Measurements from ENCODE around the gene BTBD2.

Gene BTBD2

DNA sequence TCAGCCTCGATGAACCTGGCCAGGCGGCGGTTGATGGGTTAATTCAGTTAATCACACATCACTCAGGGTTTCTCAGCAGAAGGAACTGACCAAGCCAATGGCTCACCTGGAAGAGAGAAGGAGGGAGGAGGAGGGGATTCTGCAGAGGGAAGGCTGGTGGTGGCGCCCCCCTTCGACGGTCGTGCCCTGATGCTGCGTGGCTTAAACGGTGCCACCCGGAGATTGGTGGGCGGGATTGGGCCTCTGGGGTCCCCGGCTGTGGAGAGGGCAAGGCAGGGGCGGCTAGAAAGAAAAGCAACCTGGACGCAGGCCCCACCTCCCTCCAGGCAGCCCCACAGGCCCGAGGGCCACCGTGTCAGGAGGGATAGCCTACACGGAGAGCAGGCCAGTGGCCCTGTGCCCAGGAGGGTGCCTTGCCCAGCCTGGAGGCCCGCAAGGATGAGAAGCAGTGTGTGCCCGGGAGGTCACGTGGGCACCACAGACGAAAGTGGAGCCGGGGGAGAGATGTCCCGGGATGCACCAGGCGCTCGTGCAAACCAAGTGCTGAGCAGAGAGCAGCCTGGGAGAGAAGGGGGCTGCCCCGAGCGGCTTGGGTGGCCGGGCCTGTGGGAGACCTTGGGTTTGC lies 58.5 kb downstream of the BTBD2 start:
- no peak for DNase-seq

DNA sequence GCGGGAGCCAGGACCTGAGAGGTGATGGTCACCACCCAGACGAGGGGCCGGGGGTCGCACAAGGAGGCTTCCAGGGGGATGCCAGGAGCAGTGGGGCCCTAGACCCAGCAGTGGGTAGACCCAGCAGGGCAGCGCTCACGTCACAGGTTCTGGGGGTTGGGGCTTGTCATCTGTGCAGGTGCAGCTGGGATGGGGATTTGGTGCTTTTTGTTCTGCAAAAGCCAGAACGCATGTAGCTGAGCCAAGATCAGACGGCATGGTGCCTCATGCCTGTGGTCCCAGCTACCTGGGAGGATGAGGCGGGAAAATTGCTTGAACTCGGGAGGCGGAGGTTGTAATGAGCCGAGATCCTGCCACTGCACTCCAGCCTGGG lies 59.4 kb downstream of the BTBD2 start:
- DNase-seq, result no peak

DNA sequence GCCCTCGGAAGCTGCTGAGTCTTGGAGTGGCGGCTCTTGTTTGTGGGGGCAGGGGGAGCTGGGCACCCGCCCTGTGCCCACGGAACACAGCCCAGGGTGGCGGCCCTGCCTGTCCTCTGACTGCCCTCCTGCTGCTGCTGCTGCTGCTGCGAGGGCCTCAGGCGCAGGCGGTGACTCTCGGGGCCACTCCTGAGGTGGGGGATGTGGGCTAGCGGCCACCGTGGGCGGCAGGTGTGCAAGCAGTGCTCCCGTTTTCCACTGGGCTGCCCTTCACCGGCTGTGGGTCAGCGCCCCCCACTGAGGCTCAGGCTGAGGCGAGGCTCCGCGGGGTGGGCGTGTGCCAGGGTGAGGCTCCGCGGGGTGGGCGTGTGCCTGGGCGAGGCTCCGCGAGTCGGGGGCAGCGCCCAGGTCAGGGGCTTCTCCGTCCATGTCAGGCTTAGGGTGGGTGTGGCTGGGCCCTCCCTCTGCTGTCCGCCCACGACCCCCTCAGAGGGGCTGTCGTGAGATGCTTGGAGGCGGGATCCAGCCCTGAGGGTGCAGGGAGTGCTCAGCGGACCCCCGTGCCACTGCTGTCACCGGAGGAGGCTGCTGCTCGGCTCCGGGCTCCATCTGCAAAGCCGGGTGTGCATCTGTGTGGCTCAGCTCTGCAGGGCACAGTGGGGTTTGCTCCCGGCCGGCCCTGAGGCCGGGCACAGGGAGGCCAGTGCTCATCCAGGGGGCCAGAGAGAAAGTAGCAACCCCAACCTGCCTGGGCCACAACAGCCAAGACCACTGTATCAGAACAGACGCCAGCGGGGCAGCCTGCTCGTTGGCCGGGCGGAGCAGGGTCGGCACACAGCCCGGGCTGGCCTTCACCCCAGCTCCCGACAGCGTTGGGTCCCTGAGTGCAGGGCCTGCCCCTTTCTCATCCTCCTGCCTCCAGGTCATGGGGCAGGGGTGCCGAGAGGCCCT lies 60.1 kb downstream of the BTBD2 start:
- DNase-seq, result no peak

GRCh38 chr19:1954532-1954933 lies 61.0 kb downstream of the BTBD2 start:
- DNase-seq, result no peak

DNA sequence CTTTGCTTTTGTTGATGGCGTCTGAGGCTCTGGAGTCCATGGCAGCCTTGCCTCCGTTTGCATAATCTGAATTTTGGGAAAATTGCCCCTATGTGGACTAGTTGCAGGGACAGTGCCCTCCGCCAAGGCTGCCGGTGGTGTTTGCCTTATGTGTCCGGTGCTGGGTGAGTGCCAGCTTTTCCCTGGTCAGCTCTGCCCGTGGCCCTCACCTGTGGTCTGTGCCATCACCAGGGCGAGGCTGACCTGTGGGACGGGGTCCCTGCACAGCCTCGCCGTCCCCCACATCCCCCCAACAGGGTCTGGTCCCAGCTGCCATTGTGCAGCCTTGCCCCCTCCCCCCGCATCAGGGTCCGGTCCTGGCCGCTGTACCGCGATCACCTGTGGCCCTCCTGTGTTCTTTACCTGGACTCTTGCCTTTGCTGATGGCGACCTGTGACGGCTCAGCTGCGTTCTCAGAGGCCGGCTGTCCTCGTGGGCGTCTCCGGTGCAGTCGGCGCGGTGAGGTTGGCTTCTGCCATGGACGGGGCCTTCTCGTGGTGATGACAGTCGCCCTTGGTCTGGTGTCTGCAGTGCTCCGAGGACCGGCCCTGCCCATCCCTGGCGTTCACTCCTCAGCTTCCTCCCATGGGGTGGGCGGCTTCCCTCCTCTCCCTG lies 61.9 kb downstream of the BTBD2 start:
- no peak for DNase-seq

DNA sequence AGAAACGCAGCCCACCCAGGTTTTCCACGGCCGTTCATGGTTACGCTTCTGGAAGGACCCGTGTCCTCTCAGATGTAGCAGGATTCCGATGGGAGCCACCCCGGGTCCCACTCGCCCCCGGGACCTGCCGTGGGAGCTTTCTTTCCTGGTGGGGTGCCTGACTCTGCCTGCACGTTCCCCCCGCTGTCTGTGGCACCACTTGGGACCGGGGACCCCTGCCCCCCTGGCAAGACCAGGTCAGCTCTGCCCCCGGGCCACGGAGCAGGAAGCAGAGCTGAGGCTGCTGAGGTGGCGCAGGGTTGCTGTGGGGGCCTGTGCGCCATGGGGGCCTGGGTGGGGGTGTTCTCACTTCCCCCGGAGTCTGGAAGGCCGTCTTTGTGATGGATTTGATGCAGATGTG lies 62.5 kb downstream of the BTBD2 start:
- no peak for DNase-seq

GRCh38 chr19:1952635-1953034 lies 62.9 kb downstream of the BTBD2 start:
- no peak for DNase-seq

DNA sequence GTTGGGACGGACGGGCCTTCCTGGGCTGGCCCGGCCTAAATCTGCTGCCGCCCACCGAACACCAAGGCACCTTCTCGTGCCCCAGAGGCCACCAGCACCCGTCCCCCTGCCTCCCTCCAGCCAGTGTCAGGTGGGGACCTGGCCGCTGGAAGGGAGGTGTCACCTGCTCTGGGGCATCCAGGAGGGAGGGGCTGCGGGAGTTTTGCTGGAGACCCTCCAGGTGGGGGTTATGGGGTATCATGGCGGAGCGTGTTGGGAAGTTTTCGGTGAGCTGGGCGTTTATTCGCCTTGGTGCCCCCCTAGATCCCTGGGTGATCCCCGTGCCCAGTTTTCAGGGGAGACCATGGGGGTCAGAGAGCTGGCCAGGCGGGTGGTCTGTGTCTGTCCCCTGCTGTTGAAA lies 64.9 kb downstream of the BTBD2 start:
- DNase-seq, result no peak

DNA sequence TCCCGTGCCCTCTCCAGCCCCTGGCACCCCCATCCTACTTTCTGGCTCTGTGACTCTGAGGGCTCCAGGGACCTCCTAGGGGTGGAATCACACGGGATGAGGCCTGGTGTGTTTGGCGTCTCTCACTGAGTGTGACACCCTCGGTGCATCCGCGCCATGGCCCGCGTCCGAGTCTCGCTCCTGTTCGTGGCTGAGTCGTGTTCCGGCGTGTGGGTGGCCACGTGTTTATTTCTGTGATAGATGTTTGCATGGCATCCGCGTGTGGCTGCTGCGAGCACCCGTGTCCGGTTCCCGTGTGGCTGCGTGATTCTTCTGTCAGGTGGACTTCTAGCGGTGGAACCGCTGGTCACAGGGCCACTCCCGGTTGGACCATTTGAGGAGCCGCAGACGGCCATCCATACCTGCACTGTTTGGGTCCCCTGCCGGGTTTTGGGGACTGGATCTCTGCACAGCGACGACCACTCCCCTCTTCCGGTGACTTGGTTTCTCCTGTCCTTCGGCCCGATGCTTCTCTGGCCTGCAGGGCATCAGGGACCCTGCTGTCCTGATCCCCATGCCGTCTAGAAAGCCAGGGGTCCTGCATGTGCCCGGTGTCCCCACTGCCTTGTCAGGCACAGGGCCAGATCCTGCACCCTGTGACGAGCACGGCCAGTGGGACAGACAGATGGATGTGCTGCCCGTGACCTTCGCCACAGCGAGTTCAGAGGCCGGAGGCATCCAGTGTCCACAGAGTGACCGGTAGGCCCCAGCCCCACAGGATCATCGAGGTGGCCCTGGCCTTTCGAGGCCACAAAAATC lies 66.0 kb downstream of the BTBD2 start:
- DNase-seq, result no peak

- DNase-seq, result peak; percentile 41 to 60
Observed at GRCh38 chr19:1947651-1948209, 67.8 kb downstream of the BTBD2 start.

DNA sequence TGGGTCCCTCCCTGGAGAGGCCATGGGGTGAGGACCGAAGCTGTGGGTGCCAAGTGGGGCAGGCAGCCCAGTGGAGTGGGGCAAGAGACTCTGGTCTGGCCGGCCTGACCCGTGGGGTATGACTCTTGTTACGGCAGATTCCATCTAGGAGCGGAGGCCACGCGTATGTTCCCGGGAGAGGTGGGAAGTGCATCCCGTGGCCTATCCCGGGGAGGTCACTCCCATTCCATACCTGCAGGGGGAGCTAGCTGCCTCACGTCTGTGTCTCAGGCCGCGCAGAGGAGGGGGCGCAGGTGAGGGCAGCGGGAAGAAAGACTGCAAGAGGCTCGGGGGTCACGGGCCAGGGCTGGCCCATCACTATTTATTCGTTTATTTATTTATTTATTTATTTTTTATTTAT lies 69.6 kb downstream of the BTBD2 start:
- DNase-seq, result peak; percentile 6 to 31

GRCh38 chr19:1944916-1945561 lies 70.5 kb downstream of the BTBD2 start:
- no peak for DNase-seq

DNA sequence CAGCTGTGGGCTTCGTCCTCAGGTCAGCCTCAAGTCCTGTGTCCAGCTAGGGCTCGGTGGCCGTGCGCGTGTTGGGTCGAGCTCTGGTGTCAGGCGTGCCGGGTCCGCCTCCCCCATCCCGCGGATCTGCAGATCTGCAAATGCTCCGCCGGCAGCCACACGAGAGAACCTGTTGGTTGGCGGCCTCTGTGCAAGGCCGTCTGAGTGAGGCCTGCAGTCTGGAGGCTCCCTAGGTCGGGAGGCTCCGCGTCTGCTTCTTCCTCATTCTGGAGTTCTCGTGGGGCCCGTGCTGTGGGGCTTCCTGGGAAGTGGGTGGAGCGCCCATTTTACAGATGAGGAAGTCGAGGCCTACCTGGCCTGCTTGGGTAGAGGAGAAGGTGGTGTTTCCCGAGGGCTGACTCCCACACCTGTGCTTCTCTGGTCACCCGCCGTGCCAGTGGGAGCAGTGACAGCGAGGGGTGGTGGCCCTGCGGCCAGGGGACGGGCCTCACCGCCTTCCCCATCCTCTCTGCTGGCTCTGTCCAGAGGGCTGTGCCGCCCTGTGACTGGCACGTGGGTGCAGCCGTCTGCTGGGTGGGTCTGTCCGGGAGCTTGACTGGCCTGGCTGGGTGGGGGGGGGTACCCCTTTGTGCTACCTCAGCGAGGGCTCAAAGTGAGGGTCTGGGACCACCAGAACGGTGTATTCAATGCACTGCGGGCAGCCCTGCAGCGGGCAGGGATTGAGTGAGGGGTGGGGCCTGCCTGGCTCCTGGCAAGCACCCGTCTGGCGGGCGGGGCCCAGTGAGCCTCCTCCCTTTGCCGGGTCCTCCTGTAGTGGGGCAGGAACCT lies 71.2 kb downstream of the BTBD2 start:
- peak; percentile 51 to 72 for DNase-seq

GRCh38 chr19:1943661-1944087 lies 71.8 kb downstream of the BTBD2 start:
- no peak for DNase-seq

DNA sequence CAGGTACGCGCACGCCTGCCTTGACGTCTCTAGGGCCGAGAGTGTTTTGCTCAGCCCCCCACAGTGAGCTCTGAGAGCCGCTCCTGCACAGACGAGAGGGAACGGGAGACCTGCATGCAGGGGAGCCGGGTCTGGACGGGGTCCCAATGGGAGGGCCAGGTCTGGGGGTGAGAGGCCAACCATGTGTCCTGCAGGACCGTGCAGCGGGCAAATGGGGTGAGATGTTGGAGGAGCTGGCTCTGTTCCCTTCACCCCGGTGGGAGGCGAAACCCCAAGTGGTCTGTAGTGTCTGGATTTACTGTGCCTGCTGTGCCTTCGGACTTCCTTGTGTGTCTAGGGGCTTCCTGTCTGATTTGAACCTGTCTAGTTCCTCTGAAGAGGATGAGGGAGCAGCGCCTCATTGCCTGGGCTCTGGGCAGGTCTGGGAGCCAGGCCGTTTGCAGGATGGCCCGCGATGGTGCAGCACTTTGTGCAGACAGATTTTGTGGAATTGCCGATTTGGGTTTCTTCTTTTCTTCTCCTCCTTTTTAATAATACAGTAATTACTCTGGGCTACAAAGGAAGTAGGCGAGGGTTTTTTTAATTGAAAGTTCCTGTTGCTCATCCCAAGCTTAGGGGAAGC lies 72.5 kb downstream of the BTBD2 start:
- peak; percentile 4 to 21 for DNase-seq

DNA sequence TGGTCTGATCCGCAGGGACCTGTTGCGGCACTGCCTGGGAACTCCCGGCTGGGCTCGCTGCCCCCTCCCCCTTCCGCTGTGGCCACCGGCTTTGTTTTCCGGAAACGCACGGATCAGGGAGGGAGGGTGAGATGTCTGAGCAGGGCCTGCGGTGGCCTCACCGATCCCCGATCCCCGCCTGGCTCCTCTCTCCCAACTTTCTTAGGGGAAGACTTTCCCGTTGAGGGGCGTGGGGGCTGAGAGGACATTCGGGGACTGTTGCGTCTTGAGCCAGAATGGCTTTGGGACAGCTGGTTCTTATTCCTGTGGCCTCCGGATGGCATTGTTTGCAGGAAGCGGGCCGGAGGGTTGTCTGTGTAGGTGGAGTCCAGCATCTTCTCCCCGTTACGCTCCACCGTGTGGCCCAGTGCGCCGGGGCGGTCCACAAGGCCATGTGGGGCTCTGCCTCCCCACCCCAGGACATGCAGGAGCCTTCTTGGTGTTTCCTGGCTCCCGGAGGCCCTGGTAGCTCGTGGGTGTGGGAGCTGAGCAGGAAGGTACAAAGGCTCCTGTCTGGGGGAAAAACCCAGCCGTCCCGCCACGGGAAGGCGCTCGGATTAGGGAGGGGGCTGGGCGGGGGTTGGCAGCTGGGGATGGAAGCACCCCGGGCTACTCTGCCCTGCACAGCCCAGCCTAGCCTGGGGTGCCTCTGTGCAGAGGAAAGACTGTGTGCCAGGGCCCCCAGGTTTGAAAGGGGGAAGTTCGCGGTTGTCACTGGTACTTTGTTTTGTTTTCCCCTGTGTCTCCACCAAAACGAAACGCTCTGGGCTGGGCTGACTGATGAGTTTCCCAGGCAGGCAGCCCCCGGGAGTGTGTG lies 73.2 kb downstream of the BTBD2 start:
- DNase-seq, result peak; percentile 51 to 52

DNA sequence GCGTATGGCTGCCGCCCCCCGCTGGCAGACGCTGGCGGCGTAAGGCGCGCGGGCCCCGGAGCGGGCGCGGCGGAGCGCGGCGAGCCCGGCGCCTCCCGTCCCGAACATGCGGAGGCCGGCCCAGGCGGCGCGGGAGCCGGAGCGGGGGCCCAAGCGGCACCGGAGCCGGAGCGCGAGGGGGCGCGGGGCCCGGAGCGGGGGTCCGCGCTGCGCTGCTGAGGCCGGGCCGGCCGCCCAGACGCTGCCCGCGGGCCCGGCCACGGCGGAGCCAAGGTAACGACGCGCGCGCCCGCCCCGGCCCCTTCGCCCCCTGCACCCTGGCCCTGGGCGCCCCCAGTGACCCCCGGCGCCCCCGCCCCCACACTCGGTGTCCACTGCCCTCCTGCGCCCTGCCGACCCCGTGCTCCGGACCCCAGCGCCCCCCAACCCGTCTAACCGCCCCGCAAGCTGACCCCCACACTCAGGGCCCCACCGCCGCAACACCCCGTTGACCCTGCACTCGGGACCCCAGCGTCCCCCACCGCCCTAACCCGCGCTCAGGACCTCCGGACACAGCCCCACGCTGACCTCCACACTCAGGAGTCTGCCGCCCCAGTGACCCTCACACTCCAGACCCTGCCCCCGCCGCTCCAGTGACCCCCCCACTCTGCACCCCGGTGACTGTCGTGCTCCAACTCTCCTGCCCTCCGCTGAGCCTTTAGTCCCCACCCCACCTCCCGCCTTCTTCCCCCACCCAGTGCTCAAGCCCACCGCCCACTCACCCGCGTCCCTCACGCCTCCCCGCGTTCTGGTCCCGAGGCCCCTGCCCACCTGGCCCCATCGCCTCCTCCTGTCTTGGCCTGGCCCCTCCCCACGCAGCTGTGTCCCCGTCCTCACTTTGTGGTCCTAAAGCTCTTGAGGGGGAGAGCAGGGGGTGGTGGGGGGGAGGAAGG lies 74.1 kb downstream of the BTBD2 start, which contains the start of gene CSNK1G2:
Gene CSNK1G2 (plus strand): TSS at position 27 of the 932 bp plus-strand sequence. CDS start 28,601 bp downstream, outside the sequence.
- peak in 1 of 2 donors; percentile 11 for DNase-seq

GRCh38 chr19:1938071-1938470 lies 77.4 kb downstream of the BTBD2 start:
- DNase-seq, result no peak

Measured in inflammatory macrophage (primary cell).